Dendritic cell treated with granulocyte-macrophage colony-stimulating factor and Interleukin-4, amounts not matched to agents 40 ng/mL and 50 ng/mL, for 4 days (primary cell): ENCODE measurements around the gene FGFR1OP2.
"Not testable (repeated sequence)": the region's sequence is repeated elsewhere in the genome, so short reads cannot be mapped to it uniquely, and the experiment has no call there.

Experiments used
- H3K27ac Mint-ChIP-seq: one replicate; pipeline ENCODE4 v1.8.0; 2022; ENCODE audit warnings: mild to moderate bottlenecking, mixed read lengths
- H3K27me3 Mint-ChIP-seq: one replicate; pipeline ENCODE4 v1.8.0; 2022; ENCODE audit warnings: mild to moderate bottlenecking, mixed read lengths
- H3K36me3 Mint-ChIP-seq: one replicate; pipeline ENCODE4 v1.8.0; 2022; ENCODE audit warnings: low read depth, mixed read lengths
- H3K4me1 Mint-ChIP-seq: one replicate; pipeline ENCODE4 v1.8.0; 2022; ENCODE audit warnings: low read depth, mixed read lengths
- H3K4me3 Mint-ChIP-seq: one replicate; pipeline ENCODE4 v1.8.0; 2022; ENCODE audit warnings: mild to moderate bottlenecking, moderate library complexity, mixed read lengths
- H3K9me3 Mint-ChIP-seq: one replicate; pipeline ENCODE4 v1.8.0; 2022; ENCODE audit warnings: mixed read lengths
- intact Hi-C: fragments of 100-400 bp; cut with micrococcal nuclease; formaldehyde crosslinking; loops from one replicate; pipeline ENCODE4 v1.15.0; 2022

FGFR1OP2 gene

GRCh38 chr12:26935636-26936378, 2.5 kb upstream of the FGFR1OP2 start:
- peaks cover 58% of the 10 kb centered on the region for H3K36me3 Mint-ChIP-seq
- H3K9me3 Mint-ChIP-seq = no peaks in the 10 kb centered on the region
- H3K27ac Mint-ChIP-seq = no peak overlapping the region
- peak overlapping the region; percentile 2 for H3K4me3 Mint-ChIP-seq
- H3K27me3 Mint-ChIP-seq = no peaks in the 10 kb centered on the region
- intact Hi-C loops = loop anchor here (10.0 kb wide), 1 partner anchor 369 kb away; no protein-coding TSS in a partner anchor
- peaks cover 26% of the 10 kb centered on the region for H3K4me1 Mint-ChIP-seq

- Mint-ChIP-seq H3K9me3 (no peaks in the 10 kb centered on the region), H3K27me3 (no peaks in the 10 kb centered on the region), H3K36me3 (peaks cover 49% of the 10 kb centered on the region), H3K4me1 (peaks cover 29% of the 10 kb centered on the region), H3K4me3 (peak overlapping the region; percentile 96), H3K27ac (peak overlapping the region; percentile 99)
- intact Hi-C loops = loop anchor here (10.0 kb wide), 1 partner anchor 368 kb away; no protein-coding TSS in a partner anchor
Observed at GRCh38 chr12:26936559-26937442, 1.5 kb upstream of the FGFR1OP2 start.

- Mint-ChIP-seq H3K4me1 (peaks cover 36% of the 10 kb centered on the region), H3K27me3 (no peaks in the 10 kb centered on the region), H3K4me3 (peak overlapping the region; percentile 96), H3K27ac (peak overlapping the region; percentile 99), H3K9me3 (no peaks in the 10 kb centered on the region), H3K36me3 (peaks cover 43% of the 10 kb centered on the region)
- intact Hi-C loops = loop anchor here (10.0 kb wide), 1 partner anchor 367 kb away; no protein-coding TSS in a partner anchor
Observed at GRCh38 chr12:26937443-26937862, 817 bp upstream of the FGFR1OP2 start.

- no peaks in the 10 kb centered on the region for H3K9me3 Mint-ChIP-seq
- peaks cover 30% of the 10 kb centered on the region for H3K36me3 Mint-ChIP-seq
Observed at GRCh38 chr12:26938701-26939062, 412 bp downstream of the FGFR1OP2 start.

GRCh38 chr12:26939192-26939832, 1.0 kb downstream of the FGFR1OP2 start:
- Mint-ChIP-seq H3K4me1 (peaks cover 53% of the 10 kb centered on the region), H3K4me3 (peak overlapping the region; percentile 96), H3K27me3 (no peaks in the 10 kb centered on the region), H3K27ac (peak overlapping the region; percentile 99), H3K36me3 (peaks cover 29% of the 10 kb centered on the region), H3K9me3 (no peaks in the 10 kb centered on the region)
- intact Hi-C loops = loop anchor here (2.0 to 10.0 kb wide), 2 partner anchors 13 to 365 kb away; no protein-coding TSS in a partner anchor

More at GRCh38 chr12:26938701-26939062, 412 bp downstream of the FGFR1OP2 start:
- no peaks in the 10 kb centered on the region for H3K27me3 Mint-ChIP-seq
- peak overlapping the region; percentile 99 for H3K27ac Mint-ChIP-seq
- intact Hi-C loops = loop anchor here (1.0 to 10.0 kb wide), 3 partner anchors 14 to 366 kb away; partner anchors contain the start of gene TM7SF3
- H3K4me1 Mint-ChIP-seq = peaks cover 48% of the 10 kb centered on the region
- peak overlapping the region; percentile 96 for H3K4me3 Mint-ChIP-seq

- Mint-ChIP-seq H3K27me3 (no peaks in the 10 kb centered on the region), H3K36me3 (peaks cover 23% of the 10 kb centered on the region), H3K4me3 (no peak overlapping the region), H3K9me3 (no peaks in the 10 kb centered on the region), H3K4me1 (peaks cover 47% of the 10 kb centered on the region), H3K27ac (no peak overlapping the region)
- intact Hi-C loops = loop anchor here (2.0 to 10.0 kb wide), 2 partner anchors 13 to 365 kb away; no protein-coding TSS in a partner anchor
Observed at GRCh38 chr12:26939953-26940352, 1.7 kb downstream of the FGFR1OP2 start.

GRCh38 chr12:26940516-26941214, 2.4 kb downstream of the FGFR1OP2 start:
- Mint-ChIP-seq H3K4me3 (peak overlapping the region; percentile 13), H3K27ac (no peak overlapping the region), H3K9me3 (no peaks in the 10 kb centered on the region), H3K4me1 (peaks cover 41% of the 10 kb centered on the region), H3K27me3 (no peaks in the 10 kb centered on the region), H3K36me3 (peaks cover 21% of the 10 kb centered on the region)
- intact Hi-C loops = no loop called here

- no peaks in the 10 kb centered on the region for H3K27me3 Mint-ChIP-seq
- peaks cover 21% of the 10 kb centered on the region for H3K36me3 Mint-ChIP-seq
- peak overlapping the region; percentile 13 for H3K4me3 Mint-ChIP-seq
- no peaks in the 10 kb centered on the region for H3K9me3 Mint-ChIP-seq
- peaks cover 41% of the 10 kb centered on the region for H3K4me1 Mint-ChIP-seq
- intact Hi-C loops = no loop called here
- H3K27ac Mint-ChIP-seq = no peak overlapping the region
Observed at GRCh38 chr12:26941215-26941594, 2.9 kb downstream of the FGFR1OP2 start.

- intact Hi-C loops = no loop called here
- H3K9me3 Mint-ChIP-seq = peaks cover 17% of the 10 kb centered on the region
- no peak overlapping the region for H3K27ac Mint-ChIP-seq
- peaks cover 26% of the 10 kb centered on the region for H3K4me1 Mint-ChIP-seq
- peaks cover 18% of the 10 kb centered on the region for H3K36me3 Mint-ChIP-seq
- no peaks in the 10 kb centered on the region for H3K27me3 Mint-ChIP-seq
- no peak overlapping the region for H3K4me3 Mint-ChIP-seq
Observed at GRCh38 chr12:26948309-26948708, 10.0 kb downstream of the FGFR1OP2 start.

- Mint-ChIP-seq H3K9me3 (peaks cover 4% of the 10 kb centered on the region), H3K27me3 (no peaks in the 10 kb centered on the region), H3K36me3 (peaks cover 42% of the 10 kb centered on the region), H3K4me1 (peaks cover 9% of the 10 kb centered on the region), H3K4me3 (no peak overlapping the region), H3K27ac (peak overlapping the region; percentile 88)
- intact Hi-C loops = loop anchor here (2.0 kb wide), 1 partner anchor 15 kb away; the partner anchor contains the start of gene FGFR1OP2
Observed at GRCh38 chr12:26953447-26953846, 15.2 kb downstream of the FGFR1OP2 start.

GRCh38 chr12:26954027-26954426, 15.8 kb downstream of the FGFR1OP2 start:
- no peaks in the 10 kb centered on the region for H3K27me3 Mint-ChIP-seq
- H3K27ac Mint-ChIP-seq = peak overlapping the region; percentile 88
- H3K9me3 Mint-ChIP-seq = no peaks in the 10 kb centered on the region
- intact Hi-C loops = no loop called here
- no peak overlapping the region for H3K4me3 Mint-ChIP-seq
- H3K4me1 Mint-ChIP-seq = peaks cover 9% of the 10 kb centered on the region
- H3K36me3 Mint-ChIP-seq = peaks cover 39% of the 10 kb centered on the region

GRCh38 chr12:26961391-26961790, 23.1 kb downstream of the FGFR1OP2 start:
- H3K27me3 Mint-ChIP-seq, H3K4me1 Mint-ChIP-seq, H3K4me3 Mint-ChIP-seq, H3K9me3 Mint-ChIP-seq, intact Hi-C loops, H3K27ac Mint-ChIP-seq: not testable (repeated sequence)
- H3K36me3 Mint-ChIP-seq = peaks cover 68% of the 10 kb centered on the region

GRCh38 chr12:26961803-26962202, 23.5 kb downstream of the FGFR1OP2 start:
- Mint-ChIP-seq H3K4me3 (no peak overlapping the region), H3K27me3 (no peaks in the 10 kb centered on the region), H3K36me3 (peaks cover 68% of the 10 kb centered on the region), H3K27ac (no peak overlapping the region), H3K9me3 (no peaks in the 10 kb centered on the region), H3K4me1 (no peaks in the 10 kb centered on the region)
- intact Hi-C loops = no loop called here
